HL-60 (cell line): ENCODE data around the gene CES4A.

ENCODE experiments used
- CTCF ChIP-seq: IDR thresholded peaks from one replicate; pipeline ENCODE4 v1.5.1; 2011; ENCODE audit warnings: low read length, control low read depth, inconsistent platforms; ENCODE audit not compliant: insufficient read depth
- POLR2AphosphoS5 ChIP-seq: IDR thresholded peaks from 2 replicates; pipeline ENCODE4 v1.6.1; 2012; ENCODE audit warnings: low read depth

GRCh38 chr16:67034487-67034886 is 46.1 kb downstream of the CES4A start:
- no peak for TF ChIP-seq CTCF
- TF ChIP-seq POLR2AphosphoS5: no peak
